D341Med (cell line): Measurements from ENCODE around the gene CTTNBP2.

ENCODE experiments used
- DNase-seq: peaks from one replicate; pipeline ENCODE4 v3.0.0; 2012; ENCODE audit warnings: low spot score

Gene CTTNBP2

GRCh38 chr7:117825132-117825531 is 48.1 kb downstream of the CTTNBP2 start:
- DNase-seq: no peak

DNA sequence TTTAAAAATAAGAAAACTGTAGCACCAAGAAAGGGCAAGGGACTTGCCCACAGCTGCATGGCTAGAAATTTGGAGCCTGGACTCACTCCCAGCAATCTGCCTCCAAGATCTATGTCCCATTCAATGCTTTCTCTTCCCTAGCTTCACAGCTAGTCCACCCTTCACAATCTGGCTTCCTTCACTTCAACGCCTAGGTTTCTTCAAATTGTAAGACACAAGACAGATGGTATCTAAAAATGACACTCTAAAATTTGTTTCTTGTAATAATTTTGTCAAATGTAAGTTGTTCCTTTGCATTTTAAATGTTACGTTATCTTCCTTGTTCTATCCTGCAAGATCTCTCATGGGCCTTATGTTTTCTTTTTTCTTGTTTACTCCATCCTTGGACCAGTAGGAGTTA is 48.6 kb downstream of the CTTNBP2 start:
- no peak for DNase-seq

DNA sequence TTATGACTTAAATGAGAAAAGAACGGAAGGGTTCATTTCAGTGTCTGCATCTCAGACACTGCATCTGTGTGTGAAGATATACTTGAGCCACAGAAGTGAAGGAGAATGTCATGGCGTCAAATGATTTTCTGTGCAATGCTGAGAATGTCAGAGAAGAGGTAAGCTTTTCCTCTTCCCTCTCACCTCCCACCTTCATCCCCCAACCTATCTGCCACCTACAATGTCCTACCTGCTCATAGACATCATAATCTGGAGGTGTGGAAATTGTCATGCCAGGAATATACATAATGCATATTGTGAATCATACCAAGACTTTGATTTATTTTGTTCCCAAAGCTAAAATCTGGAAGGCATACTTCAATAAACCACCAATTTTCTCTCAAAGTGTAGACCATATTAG is 53.7 kb downstream of the CTTNBP2 start:
- DNase-seq: no peak

- DNase-seq: no peak
These were observed 55.0 kb downstream of the CTTNBP2 start for GRCh38 chr7:117818232-117818631.

DNA sequence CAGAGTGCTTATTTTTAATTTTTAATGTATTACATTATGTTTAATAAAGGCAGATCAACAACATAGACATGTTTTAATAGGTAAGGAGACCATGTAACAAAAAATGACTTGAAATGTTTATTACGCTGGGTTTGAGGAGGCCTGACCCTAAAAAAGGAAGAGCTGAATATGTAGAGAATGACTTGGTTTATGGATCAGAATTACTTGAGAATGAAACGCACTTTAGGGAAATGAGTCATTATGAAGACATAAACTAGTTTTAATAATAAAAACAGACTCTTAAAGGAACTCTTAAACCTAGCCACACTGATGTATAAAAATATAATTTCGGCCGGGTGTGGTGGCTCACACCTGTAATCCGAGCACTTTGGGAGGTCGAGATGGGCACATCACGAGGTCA is 56.5 kb downstream of the CTTNBP2 start:
- no peak for DNase-seq

- no peak for DNase-seq
These were observed 61.5 kb downstream of the CTTNBP2 start for GRCh38 chr7:117811696-117812095.

GRCh38 chr7:117810642-117811512 is 62.4 kb downstream of the CTTNBP2 start:
- no peak for DNase-seq

DNA sequence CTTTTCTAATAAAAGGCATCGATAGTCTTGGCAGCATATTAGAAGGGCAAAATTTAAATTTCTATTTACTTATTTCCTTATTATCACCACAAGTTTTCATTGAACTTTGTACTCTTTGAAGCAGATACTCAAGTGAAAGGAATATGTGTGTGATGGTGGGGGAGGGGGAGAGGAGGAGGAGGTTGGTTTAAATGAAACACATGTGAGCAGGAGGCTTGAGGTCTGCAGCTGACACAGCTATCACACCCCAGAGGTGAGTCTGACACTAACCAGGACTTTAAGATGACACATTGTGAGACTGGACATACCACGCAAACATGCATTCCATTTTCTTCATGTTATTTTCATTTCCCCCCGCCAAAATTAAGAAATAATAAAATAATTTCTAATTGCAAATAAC is 63.3 kb downstream of the CTTNBP2 start:
- no peak for DNase-seq

DNA sequence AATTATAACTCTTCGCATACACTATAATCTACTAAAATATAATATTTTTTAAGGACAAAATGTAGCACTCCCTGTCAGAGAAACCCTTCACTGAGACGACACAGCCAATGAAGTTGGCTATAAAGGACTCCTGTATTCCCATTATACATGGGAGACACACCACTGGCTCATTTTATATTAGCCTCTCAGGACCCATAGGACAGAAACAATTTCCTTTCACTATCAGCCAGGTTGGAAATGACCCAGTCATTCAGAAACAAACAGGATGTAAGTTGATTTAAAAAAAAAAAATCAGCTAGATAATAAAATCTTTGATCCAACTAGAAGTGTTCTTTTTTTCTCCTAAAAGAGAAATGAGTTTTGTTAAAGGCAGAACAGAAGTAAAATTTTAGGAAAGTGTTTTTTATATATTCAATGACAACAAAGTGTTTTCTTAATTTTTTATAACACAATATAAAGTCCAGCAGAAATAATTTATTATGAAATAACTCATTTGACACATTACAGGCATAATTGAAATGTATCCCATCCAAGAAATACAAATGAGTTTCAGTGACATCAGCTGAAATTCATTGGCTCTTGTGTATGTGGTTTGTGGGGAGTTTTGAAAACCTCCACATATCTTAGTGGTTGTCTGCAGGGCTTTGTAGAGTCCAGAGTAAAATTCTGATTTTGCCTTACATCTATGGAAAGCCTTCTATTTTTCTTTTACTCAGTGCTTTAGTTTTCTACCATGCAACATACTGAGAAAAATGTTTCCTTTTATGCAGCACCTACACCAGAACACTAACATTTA is 64.1 kb downstream of the CTTNBP2 start:
- DNase-seq: no peak

- no peak for DNase-seq
These were observed 64.9 kb downstream of the CTTNBP2 start for GRCh38 chr7:117808341-117808757.

GRCh38 chr7:117807676-117808075 is 65.6 kb downstream of the CTTNBP2 start:
- DNase-seq: no peak

DNA sequence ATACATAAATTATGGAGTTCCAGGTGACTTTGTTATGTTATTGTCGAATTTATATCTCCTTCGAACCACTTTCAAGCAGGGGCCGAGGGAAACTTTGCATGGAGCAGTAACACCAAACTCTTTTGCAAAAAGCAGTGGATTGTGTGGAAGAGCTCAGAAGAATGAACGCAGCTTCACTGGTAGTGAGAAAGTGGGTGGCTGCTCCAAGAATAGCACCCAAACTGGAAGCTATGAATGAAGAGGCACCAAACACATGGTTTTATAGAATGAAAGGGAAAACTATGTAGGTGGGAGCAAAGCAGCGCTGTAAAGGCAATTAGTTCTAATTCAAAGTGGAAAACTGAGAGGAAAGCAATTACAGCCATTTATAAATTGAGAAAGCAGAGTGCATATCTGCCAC is 67.2 kb downstream of the CTTNBP2 start:
- no peak for DNase-seq

GRCh38 chr7:117805241-117805640 is 68.0 kb downstream of the CTTNBP2 start:
- DNase-seq: no peak

DNA sequence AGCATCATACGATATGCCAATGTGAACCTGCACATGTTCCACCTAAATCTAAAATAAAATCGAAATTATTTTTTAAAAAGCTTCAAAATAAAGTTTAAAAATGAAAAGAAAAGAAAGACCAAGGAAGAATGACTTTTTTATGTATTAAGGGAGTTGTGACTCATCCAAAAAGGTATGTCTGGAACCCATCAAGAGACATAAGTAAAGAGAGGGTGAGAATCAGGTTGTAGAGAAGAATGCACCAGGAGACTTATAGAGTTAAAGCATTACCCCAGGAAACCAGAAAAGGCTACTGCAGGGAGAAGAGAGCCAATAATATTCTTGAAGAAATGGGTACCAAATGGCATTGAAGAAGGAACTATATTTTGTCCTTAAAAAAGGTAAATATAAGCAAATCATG is 69.8 kb downstream of the CTTNBP2 start:
- no peak for DNase-seq

DNA sequence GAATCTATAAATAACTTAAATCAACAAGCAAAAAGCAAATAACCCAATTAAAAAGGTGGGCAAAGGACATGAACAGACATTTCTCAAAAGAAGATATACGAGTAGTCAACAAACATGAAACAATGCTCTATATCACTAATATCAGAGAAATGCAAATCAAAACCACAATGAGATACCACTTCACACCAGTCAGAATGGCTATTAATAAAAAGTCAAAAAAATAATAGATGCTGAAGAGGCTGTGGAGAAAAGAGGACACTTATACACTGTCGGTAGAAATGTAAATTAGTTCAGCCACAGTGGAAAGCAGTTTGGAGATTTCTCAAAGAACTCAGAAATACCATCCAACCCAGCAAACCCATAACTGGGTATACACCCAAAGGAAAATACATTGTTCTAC is 70.6 kb downstream of the CTTNBP2 start:
- DNase-seq: no peak

GRCh38 chr7:117800841-117801240 is 72.4 kb downstream of the CTTNBP2 start:
- no peak for DNase-seq

DNA sequence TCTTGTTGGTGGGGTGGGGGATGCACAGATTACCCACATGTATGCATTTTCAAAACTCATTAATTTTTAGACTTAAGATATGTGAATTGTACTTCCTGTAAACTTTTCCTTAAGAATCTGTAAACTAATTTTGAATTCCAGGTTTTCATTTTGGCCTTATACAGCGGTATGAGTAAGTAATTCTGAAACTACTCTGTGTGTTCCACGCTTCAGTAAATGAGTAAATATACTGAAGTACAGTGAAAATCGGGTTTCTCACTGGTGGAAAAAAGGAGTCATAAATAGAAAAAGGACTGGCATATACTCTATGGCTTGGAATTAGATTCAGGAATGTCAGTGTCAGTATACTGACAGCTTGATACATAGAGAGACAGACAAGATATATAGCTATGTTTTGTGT is 72.8 kb downstream of the CTTNBP2 start:
- DNase-seq: no peak

DNA sequence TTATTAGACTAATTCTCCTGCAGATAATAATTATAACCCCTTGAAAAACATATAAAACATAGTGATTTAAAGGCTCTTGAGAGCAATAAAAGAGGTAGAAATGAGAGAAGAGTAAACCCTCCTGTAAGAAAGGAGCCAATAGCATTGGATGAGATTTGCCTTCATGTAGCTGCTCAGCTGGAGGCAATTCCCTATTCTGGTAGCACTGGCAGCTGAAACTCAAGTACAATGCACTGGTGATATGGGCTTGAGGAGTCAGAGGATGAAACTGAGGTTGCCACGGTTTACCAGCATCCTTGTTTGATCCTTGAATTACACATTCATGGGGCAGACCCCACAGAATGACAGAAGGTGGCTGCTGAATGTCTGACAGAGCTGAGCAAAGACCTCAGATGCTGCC is 76.4 kb downstream of the CTTNBP2 start:
- DNase-seq: no peak

DNA sequence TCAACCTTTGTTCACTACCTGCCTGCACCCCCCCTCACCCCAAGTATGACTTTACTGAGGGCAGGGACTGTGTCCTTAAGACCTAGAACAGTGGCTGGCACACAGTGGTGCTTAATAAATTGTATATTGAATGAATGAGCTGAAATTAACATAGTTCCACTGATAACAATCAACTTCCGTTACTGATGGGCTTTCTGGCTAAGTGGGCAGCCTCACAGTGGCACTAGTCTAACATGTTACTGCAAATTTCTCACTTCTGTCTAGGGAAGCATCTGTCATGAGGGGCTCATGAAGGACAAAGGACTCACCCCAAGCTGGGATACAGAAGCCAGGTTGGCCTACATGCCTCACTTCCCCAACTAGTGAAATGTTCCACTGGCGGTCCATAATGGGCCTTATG is 79.3 kb downstream of the CTTNBP2 start:
- no peak for DNase-seq

DNA sequence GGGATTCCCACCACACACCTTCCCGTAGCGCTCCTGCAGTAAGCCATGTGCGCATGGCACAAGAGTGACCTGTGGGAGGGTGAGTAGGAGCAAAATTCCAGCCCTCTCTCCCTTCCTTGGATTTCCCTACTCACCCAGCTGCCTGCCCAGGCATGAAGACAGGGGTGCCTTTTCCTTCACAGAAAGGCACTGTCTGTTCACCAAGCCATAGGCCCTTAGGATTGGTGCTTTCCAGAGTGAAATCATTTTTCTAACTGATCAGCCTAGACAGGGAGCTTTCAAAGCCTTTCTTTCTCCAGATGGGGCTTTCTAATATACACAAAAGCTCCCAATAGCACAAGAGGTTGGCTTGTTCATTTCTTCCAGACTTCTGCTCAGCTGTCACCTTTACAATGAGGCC is 79.7 kb downstream of the CTTNBP2 start:
- DNase-seq: no peak

DNA sequence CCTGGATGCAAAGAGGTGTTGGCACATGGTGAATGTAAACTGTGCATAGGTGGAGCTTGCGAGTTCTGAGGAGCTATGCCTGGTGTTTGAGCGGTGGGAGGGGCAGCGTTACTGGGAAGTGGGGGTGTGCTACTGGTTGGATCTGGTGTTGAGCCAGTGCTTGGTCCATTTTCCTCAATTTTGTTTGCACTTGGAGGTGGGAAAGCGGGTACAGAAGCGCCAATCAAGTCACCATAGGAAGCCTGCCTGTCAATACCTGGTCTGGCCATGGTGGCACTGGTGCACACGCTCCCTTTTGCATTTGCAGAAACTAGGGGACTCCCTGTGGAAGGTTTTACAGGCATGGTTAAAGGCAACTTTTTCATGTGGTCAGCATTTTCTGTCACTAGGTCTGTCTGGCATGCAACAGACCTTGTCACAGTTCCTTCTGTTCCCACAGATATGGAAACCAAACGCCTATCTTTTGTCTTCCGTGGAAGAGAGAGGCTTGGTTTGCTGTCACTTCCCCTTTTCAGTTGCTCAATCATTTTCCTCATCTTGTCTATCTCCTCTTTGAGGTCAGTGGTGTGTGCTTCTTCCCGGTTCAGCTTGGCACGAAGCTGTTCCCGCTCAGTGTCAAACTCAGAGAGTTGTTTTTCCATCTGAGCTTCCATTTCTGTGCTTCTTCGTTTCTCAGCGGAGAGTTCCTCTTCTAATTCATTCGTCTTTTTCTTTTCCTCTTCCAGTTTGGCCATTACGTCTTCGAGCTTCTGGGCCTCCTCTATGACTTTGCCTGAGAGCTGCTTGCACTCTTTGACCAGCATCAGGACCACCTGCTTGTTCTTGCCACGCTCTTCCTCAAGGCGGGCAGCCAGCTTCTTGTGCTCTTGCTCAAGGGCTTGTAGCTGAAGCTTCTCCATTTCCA is 81.1 kb downstream of the CTTNBP2 start:
- no peak for DNase-seq

DNA sequence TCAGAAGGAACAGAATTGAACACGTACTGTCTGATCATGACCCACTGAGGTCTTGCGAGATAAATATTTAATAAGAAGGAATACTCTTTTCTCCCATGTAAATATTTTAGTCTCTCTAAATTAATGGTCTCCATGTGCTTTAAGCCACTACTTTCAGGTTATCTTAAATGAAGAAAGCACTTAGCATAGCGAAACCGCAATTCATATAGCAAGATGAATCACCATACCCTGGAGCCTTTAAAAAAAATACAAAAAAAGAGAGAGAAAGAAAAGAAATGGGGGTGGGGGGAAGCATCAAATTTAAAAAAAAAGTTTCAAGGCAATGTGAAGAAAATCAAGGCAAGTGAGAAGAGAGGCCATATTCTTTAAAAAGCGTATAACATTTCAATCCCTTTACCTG is 82.5 kb downstream of the CTTNBP2 start:
- DNase-seq: no peak
